Type B pancreatic cell (in vitro differentiated cells): ENCODE results near the gene GMEB2. TPM values are rescaled to one million over a fixed set of nuclear protein-coding genes. Genes with fewer than 3 reads are reported as not detected.
"Not testable (repeated sequence)": the region's sequence is repeated elsewhere in the genome, so short reads cannot be mapped to it uniquely, and the experiment has no call there.

Experiments used
- DNase-seq: peaks from one replicate; pipeline ENCODE4 v3.0.0; 2021; ENCODE audit warnings: mixed read lengths; ENCODE audit not compliant: unreplicated experiment; ENCODE audit errors: extremely low spot score
- H3K27ac Mint-ChIP-seq: 2 replicates; pipeline ENCODE4 v1.8.0; 2021; ENCODE audit warnings: mild to moderate bottlenecking, mixed read lengths
- H3K27me3 Mint-ChIP-seq: 2 replicates; pipeline ENCODE4 v1.8.0; 2021; ENCODE audit warnings: mixed read lengths
- H3K36me3 Mint-ChIP-seq: 2 replicates; pipeline ENCODE4 v1.8.0; 2021; ENCODE audit warnings: mixed read lengths
- H3K4me1 Mint-ChIP-seq: one replicate; pipeline ENCODE4 v1.8.0; 2021; ENCODE audit warnings: mixed read lengths; ENCODE audit not compliant: unreplicated experiment
- H3K4me3 Mint-ChIP-seq: 2 replicates; pipeline ENCODE4 v1.8.0; 2021; ENCODE audit warnings: mild to moderate bottlenecking, mixed read lengths
- H3K9me3 Mint-ChIP-seq: 2 replicates; pipeline ENCODE4 v1.8.0; 2021; ENCODE audit warnings: mixed read lengths
- total RNA-seq: library from RNA; stranded (reverse); gene quantifications from 2 replicates; pipeline ENCODE4 v1.2.1, GENCODE V29; 2021; ENCODE audit warnings: low replicate concordance
- TF ChIP-seq, protein P1 (sequence below): fragments of 200-600 bp; sonication (generic); conservative IDR thresholded peaks from 2 replicates; pipeline ENCODE4 v1.5.0; 2021; ENCODE audit warnings: antibody characterized with exemption, mild to moderate bottlenecking

Gene GMEB2
- total RNA-seq, 1 donor from 2014 or later: 13.9 TPM

DNA sequence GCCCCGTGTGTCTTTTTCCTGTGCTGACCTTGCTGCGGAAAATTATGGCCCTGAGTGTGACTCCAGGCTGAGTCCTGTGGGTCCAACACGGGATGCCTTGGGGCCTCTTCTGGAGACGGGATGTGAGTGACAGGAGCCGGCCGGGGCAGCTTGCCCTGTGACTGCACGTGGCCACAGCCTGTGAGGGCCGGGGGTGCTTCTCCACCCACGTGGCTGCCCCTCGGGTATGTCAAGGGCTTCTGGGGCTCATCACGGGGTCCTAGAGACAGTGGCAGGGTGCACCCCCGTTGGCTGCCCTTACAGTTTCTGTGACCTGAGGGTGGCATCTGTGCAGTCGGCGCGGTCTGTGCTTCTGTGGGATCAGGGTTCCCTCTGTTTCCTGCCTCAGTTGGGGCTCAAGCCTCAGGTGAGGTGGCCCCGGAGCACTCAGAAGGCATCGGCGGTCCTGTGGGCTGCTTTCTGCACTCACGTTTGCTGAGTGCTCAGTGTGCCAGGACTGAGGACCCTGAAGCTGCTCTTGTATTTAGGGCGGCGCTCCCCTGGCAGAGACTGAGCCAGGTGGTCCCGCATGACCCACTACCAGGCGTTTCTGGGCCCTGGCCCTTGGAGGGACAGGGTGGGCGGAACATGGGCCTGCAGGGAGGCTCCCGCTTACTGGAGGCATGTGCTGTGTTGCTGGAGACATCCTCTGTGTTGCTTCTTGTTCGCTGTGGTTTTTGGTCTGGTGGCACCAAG is 36.6 kb upstream of the GMEB2 start:
- TF ChIP-seq, protein P1, sequence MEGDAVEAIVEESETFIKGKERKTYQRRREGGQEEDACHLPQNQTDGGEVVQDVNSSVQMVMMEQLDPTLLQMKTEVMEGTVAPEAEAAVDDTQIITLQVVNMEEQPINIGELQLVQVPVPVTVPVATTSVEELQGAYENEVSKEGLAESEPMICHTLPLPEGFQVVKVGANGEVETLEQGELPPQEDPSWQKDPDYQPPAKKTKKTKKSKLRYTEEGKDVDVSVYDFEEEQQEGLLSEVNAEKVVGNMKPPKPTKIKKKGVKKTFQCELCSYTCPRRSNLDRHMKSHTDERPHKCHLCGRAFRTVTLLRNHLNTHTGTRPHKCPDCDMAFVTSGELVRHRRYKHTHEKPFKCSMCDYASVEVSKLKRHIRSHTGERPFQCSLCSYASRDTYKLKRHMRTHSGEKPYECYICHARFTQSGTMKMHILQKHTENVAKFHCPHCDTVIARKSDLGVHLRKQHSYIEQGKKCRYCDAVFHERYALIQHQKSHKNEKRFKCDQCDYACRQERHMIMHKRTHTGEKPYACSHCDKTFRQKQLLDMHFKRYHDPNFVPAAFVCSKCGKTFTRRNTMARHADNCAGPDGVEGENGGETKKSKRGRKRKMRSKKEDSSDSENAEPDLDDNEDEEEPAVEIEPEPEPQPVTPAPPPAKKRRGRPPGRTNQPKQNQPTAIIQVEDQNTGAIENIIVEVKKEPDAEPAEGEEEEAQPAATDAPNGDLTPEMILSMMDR: no peak
- Mint-ChIP-seq H3K27ac (no peak overlapping the region), H3K9me3 (no peaks in the 10 kb centered on the region), H3K36me3 (peaks cover 5% of the 10 kb centered on the region), H3K27me3 (no peaks in the 10 kb centered on the region), H3K4me3 (no peak overlapping the region), H3K4me1 (peaks cover 17% of the 10 kb centered on the region)
- no peak for DNase-seq

DNA sequence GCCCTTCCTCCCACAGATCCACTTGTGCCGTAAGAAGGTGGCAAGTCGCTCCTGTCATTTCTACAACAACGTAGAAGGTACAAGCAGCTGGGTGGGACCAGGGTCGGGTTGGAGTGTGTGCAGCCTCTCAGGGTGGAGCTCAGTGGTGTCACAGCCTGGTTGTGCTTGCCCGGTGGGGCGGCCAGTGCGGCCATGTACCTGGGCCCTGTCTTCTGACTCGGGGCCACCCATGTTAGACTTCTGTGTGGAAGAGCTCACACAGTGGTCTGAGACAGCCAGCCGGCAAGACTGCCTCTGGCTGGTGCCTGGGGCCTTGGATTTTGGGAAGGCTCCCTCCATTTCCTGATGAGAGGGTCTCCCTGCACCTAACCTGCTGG is 35.9 kb upstream of the GMEB2 start:
- no peak overlapping the region for H3K4me3 Mint-ChIP-seq
- H3K4me1 Mint-ChIP-seq: peaks cover 19% of the 10 kb centered on the region
- no peaks in the 10 kb centered on the region for H3K36me3 Mint-ChIP-seq
- TF ChIP-seq, protein P1: no peak
- H3K27me3 Mint-ChIP-seq: no peaks in the 10 kb centered on the region
- no peak overlapping the region for H3K27ac Mint-ChIP-seq
- no peaks in the 10 kb centered on the region for H3K9me3 Mint-ChIP-seq
- DNase-seq: no peak

DNA sequence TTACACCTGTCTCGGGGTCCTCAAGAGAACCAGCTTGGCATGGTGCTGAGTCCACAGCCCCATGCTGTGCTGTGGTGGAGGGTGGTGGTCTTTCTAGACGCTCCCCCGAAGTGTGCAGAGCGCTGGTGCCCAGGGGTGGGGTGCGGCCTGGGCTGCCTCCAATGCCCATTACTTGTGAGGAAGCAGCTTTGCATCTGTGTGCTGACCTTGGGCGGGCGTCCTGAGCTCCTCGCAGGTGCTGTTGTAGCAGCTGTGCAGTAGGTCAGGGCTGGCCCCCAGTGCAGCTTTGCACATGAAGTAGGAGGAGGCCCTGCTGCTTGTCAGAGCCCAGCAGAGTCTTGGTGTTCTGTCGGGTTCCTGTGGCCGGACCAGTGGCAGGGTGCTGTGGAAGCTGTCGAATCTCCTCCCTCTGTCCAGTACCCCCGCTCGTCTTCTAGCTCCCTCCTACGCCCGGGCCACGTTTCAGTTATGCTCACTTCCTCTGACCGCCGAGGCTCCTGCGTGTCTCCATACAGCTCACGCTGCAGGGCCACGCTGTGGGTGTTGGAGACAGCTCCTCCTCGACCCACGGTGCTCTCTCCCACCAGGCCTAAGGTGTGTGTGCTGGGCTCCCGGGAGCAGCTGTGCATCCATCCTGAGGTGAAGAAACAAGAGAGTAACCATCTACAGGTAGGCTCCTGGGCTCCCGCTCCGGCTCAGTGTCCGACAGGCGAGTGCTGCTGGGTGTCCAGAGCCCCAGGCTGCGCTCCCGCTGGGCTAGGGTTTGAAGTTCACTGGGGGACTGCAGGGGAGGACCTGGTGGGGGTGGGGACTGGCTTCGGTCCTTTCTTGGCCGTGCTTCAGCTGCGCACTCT is 35.3 kb upstream of the GMEB2 start:
- H3K4me1 Mint-ChIP-seq: peaks cover 19% of the 10 kb centered on the region

DNA sequence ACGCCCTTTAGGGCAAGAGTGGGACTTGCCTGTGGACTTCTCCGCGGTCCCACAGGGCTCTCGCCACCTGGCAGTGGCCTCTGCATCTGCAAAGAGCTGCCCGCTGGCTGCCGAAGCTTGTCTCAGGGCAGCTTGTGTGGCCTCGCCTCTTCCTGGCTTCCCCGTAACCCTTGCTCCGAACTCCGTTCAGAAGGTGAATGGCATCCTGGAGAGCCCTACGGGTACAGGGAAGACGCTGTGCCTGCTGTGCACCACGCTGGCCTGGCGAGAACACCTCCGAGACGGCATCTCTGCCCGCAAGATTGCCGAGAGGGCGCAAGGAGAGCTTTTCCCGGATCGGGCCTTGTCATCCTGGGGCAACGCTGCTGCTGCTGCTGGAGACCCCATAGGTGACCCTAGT is 34.2 kb upstream of the GMEB2 start:
- no peaks in the 10 kb centered on the region for H3K27me3 Mint-ChIP-seq
- no peak for DNase-seq
- H3K27ac Mint-ChIP-seq: no peak overlapping the region
- H3K9me3 Mint-ChIP-seq: no peaks in the 10 kb centered on the region
- H3K4me1 Mint-ChIP-seq: peaks cover 19% of the 10 kb centered on the region
- H3K36me3 Mint-ChIP-seq: no peaks in the 10 kb centered on the region
- no peak overlapping the region for H3K4me3 Mint-ChIP-seq
- TF ChIP-seq, protein P1: no peak

More for the DNA sequence above, 35.3 kb upstream of the GMEB2 start:
- Mint-ChIP-seq H3K36me3 (no peaks in the 10 kb centered on the region), H3K27ac (no peak overlapping the region), H3K4me3 (no peak overlapping the region), H3K9me3 (no peaks in the 10 kb centered on the region), H3K27me3 (no peaks in the 10 kb centered on the region)
- TF ChIP-seq, protein P1: no peak
- DNase-seq: no peak

DNA sequence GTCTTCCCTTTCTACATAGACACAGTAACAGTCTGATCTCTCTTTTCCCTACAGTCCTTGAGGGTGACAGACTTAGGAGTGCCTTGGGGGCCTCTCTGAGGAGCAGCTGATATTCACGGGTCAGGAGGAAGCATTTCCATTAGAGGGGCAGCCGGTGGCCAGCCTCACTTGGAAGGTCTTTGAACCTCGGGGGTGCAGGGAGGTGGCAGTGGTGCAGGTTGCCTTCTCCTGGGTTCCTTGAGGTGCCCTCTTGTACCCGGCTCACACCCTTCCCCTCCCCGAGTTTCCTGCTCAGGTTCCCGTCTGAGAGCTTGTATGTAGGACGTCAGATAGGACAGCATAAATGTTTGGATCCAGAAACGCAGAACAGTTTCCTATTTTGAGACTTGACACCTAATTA is 33.7 kb upstream of the GMEB2 start:
- Mint-ChIP-seq H3K27me3 (no peaks in the 10 kb centered on the region), H3K9me3 (no peaks in the 10 kb centered on the region), H3K27ac (no peak overlapping the region), H3K4me3 (peak overlapping the region; percentile 11), H3K36me3 (no peaks in the 10 kb centered on the region), H3K4me1 (peaks cover 19% of the 10 kb centered on the region)
- DNase-seq: no peak
- TF ChIP-seq, protein P1: no peak

DNA sequence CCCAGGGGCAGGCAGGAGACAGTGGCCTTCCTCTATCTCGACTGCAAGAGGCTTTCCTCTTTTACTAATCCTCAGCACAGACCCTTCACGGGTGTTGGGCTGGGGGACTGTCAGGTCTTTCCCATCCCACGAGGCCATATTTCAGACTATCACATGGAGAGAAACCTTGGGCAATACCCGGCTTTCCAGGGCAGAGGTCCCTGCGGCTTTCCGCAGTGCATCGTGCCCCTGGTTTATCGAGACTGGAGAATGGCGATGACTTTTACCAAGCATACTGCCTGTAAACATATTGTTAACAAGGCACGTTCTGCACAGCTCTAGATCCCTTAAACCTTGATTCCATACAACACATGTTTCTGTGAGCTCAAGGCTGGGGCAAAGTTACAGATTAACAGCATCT is 33.3 kb upstream of the GMEB2 start:
- H3K27ac Mint-ChIP-seq, H3K9me3 Mint-ChIP-seq, H3K36me3 Mint-ChIP-seq, H3K27me3 Mint-ChIP-seq, DNase-seq: not testable (repeated sequence)
- H3K4me3 Mint-ChIP-seq: peak overlapping the region; percentile 99
- peaks cover 19% of the 10 kb centered on the region for H3K4me1 Mint-ChIP-seq
